CD4-positive, alpha-beta T cell (primary cell): ENCODE measurements around the gene TEAD3. TPM values are rescaled to one million over a fixed set of nuclear protein-coding genes. Genes with fewer than 3 reads are reported as not detected.
A peak's percentile ranks its signal among the peaks of the same experiment; 100 is the strongest.
"Not testable (repeated sequence)": the region's sequence is repeated elsewhere in the genome, so short reads cannot be mapped to it uniquely, and the experiment has no call there.

Source experiments
- ATAC-seq: fragments of 200-7000 bp; cut with Tn5 transposase; one replicate; pipeline ENCODE4 v1.10.0; 2022; ENCODE audit warnings: mild to moderate bottlenecking; ENCODE audit not compliant: poor library complexity
- CTCF ChIA-PET: fragments of 350-600 bp; sonication (Branson Sonifier 250); formaldehyde crosslinking; loops from one replicate; lab custom pipeline; 2021; ENCODE audit warnings: antibody characterized with exemption, inconsistent platforms; lab: Charles Lee
- POLR2A ChIA-PET: fragments of 350-600 bp; sonication (Branson Sonifier 250); formaldehyde crosslinking; loops from one replicate; lab custom pipeline; 2021; ENCODE audit warnings: antibody characterized with exemption, inconsistent platforms; lab: Charles Lee
- DNase-seq, 14 experiments: peaks; one replicate each; pipeline ENCODE4 v3.0.0-alpha.2; 2013 to 2020; ENCODE audit warnings: mixed read lengths in 2 of 14
- H3K27ac ChIP-seq, 2 donors: one replicate each; pipeline versions ENCODE4 v1.5.1 to v1.7.0; 2013; ENCODE audit warnings: low read length in 2 of 2, low read depth in 1 of 2, mild to moderate bottlenecking in 1 of 2
- H3K27me3 ChIP-seq, 2 experiments: 1 replicate in 1 of 2; 2 replicates in 1 of 2; pipeline versions ENCODE4 v1.6.1 to v1.7.0; 2013; ENCODE audit warnings: low read length in 2 of 2, control low read depth in 1 of 2, mild to moderate bottlenecking in 1 of 2, moderate library complexity in 1 of 2; ENCODE audit not compliant: insufficient read depth in 2 of 2, control insufficient read depth in 1 of 2
- H3K36me3 ChIP-seq: one replicate; pipeline ENCODE4 v1.6.1; 2013; ENCODE audit warnings: low read length, control low read depth; ENCODE audit not compliant: insufficient read depth
- H3K4me1 ChIP-seq: one replicate; pipeline ENCODE4 v1.6.1; 2013; ENCODE audit warnings: low read length, control low read depth; ENCODE audit not compliant: insufficient read depth
- H3K4me3 ChIP-seq: one replicate; pipeline ENCODE4 v1.5.1; 2013; ENCODE audit warnings: mild to moderate bottlenecking, low read length, moderate library complexity
- H3K9me3 ChIP-seq, 2 experiments: 1 replicate in 1 of 2; 2 replicates in 1 of 2; pipeline versions ENCODE4 v1.6.1 to v1.7.0; 2013; ENCODE audit warnings: low read length in 2 of 2, mild to moderate bottlenecking in 2 of 2, control low read depth in 1 of 2, moderate library complexity in 1 of 2; ENCODE audit not compliant: control insufficient read depth in 1 of 2, insufficient read depth in 1 of 2
- H3K27ac Mint-ChIP-seq: one replicate; pipeline ENCODE4 v1.8.0; 2020; ENCODE audit warnings: mixed read lengths
- H3K27me3 Mint-ChIP-seq: one replicate; pipeline ENCODE4 v1.8.0; 2021; ENCODE audit warnings: mixed read lengths
- H3K36me3 Mint-ChIP-seq: one replicate; pipeline ENCODE4 v1.8.0; 2021; ENCODE audit warnings: low read depth, mixed read lengths
- H3K4me1 Mint-ChIP-seq: one replicate; pipeline ENCODE4 v1.8.0; 2021; ENCODE audit warnings: low read depth, mixed read lengths
- H3K4me3 Mint-ChIP-seq: one replicate; pipeline ENCODE4 v1.8.0; 2020; ENCODE audit warnings: mild to moderate bottlenecking, mixed read lengths
- H3K9me3 Mint-ChIP-seq: one replicate; pipeline ENCODE4 v1.8.0; 2020; ENCODE audit warnings: mixed read lengths
- intact Hi-C, 2 experiments: fragments of 100-400 bp; cut with DNase I in 1 of 2; cut with micrococcal nuclease in 1 of 2; formaldehyde crosslinking; loops; one replicate each; pipeline versions ENCODE4 v1.15.1 to v1.9.0; 2023 to 2025; cut with DNase I, micrococcal nuclease
- total RNA-seq, 174 experiments: library from RNA in 2 of 174; stranded (reverse) in 2 of 174; gene quantifications; one replicate each; pipeline ENCODE4 v1.2.3 and lab custom pipeline; 2021 to 2026
- TF ChIP-seq, protein P1 (sequence below): fragments of 200-600 bp; IDR thresholded peaks from one replicate; pipeline ENCODE4 v1.8.0; 2022; ENCODE audit warnings: antibody characterized with exemption, mild to moderate bottlenecking

TEAD3 gene
- total RNA-seq, 2 experiments from 2014 or later, result 0.11 TPM; not detected in 1

DNA sequence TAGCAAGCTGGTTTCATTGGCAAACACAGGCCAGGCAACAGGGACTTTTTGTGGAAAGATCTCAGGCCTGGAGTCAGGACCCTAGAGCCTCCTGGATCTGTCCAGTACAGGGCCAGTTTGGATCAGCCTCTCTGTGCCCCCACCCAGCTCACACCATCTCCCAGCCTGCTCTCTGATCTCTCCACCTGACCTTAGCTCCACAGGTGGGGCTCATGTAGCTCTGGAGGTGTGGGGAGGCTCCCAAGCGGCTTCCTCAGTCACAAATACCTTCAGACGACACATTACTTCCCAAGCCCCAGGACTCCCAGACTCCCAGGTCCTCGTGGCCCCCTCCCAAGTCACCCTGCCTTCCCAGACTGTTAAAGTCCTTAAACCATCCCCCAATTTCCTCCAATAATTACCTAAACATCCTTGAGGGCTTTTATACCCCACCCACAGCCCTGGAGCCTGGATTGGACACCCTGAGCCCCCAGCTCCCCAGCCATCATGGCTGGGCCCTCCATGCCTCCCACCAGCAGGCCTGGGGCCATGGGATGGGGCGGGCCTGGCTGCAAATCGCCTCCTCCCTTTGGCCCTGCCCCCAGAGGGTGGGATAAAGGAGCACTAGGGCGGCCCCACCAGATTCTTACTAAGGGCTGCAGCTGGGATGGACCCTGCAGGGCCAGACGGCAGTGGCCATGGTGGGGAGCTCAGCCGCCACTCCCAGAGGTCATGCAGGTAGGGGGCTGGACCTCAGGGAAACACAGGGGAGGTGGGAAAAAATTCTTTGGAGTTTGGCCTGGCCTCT lies 60.6 kb downstream of the TEAD3 start:
- no peaks in the 10 kb centered on the region for H3K9me3 Mint-ChIP-seq
- no peak for DNase-seq
- no peaks in the 10 kb centered on the region for H3K27me3 Mint-ChIP-seq
- POLR2A ChIA-PET, result no interaction called here
- Histone ChIP-seq H3K9me3 (no peaks in the 10 kb centered on the region), H3K4me1 (no peaks in the 10 kb centered on the region), H3K27ac (no peak overlapping the region), H3K27me3 (no peaks in the 10 kb centered on the region), H3K4me3 (no peak overlapping the region), H3K36me3 (no peaks in the 10 kb centered on the region)
- intact Hi-C loops, result no loop called here
- no peak overlapping the region for H3K27ac Mint-ChIP-seq
- H3K36me3 Mint-ChIP-seq, result no peaks in the 10 kb centered on the region
- H3K4me1 Mint-ChIP-seq, result no peaks in the 10 kb centered on the region
- TF ChIP-seq, protein P1, sequence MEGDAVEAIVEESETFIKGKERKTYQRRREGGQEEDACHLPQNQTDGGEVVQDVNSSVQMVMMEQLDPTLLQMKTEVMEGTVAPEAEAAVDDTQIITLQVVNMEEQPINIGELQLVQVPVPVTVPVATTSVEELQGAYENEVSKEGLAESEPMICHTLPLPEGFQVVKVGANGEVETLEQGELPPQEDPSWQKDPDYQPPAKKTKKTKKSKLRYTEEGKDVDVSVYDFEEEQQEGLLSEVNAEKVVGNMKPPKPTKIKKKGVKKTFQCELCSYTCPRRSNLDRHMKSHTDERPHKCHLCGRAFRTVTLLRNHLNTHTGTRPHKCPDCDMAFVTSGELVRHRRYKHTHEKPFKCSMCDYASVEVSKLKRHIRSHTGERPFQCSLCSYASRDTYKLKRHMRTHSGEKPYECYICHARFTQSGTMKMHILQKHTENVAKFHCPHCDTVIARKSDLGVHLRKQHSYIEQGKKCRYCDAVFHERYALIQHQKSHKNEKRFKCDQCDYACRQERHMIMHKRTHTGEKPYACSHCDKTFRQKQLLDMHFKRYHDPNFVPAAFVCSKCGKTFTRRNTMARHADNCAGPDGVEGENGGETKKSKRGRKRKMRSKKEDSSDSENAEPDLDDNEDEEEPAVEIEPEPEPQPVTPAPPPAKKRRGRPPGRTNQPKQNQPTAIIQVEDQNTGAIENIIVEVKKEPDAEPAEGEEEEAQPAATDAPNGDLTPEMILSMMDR, result no peak
- CTCF ChIA-PET, result interaction anchor here (0.9 kb wide), 1 partner anchor 128 kb away, joined by 3 read pairs; no protein-coding TSS in a partner anchor
- no peak overlapping the region for H3K4me3 Mint-ChIP-seq
- no peak for ATAC-seq

DNA sequence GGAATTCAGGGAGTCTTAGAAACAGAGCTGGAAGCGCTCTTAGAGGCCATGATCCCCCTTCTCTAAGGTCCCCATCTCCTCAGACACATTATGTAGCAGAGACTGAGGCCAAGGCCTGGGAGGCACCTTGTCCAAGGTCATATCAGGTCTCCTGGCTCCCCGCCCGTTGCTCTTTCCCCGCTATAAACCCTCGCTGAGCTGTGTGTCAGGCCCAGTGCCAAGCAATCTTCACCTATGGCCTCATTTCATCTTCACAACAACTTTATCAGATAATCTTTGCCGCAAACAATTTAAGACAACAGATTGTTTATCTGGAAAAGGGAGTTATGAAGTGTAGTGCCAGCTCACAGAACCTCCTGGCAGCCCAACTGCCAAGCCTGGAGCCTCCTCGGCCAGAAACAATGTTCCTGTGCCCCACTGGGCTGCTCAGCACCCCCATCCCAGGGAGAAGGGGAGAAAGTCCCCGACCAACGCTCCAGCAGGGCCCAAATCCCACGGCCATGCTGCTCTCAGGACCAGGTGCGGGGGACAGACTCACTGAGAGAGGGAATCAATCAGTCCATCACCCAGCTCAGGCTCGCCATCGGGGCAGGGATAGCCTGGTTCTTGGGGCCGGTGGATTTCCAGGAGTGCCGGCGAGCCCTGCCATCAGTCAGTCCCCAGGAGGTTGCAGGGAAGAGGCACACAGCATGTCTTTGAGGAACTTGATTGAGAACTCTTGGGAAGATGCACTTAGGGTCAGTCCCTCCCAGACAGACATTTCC lies 61.6 kb downstream of the TEAD3 start:
- DNase-seq (no peak), ATAC-seq (no peak)
- no peak overlapping the region for H3K4me3 ChIP-seq
- H3K27ac Mint-ChIP-seq, result peak overlapping the region; percentile 33
- intact Hi-C loops, result no loop called here
- no peak overlapping the region for H3K27ac ChIP-seq
- H3K9me3 ChIP-seq, result peaks cover 0 to 1% of the 10 kb centered on the region in 2 experiments
- no peak overlapping the region for H3K4me3 Mint-ChIP-seq
- ChIA-PET CTCF (no interaction called here), POLR2A (interaction anchor here (0.6 kb wide), 1 partner anchor 19 kb away, joined by 3 read pairs; no protein-coding TSS in a partner anchor)
- no peaks in the 10 kb centered on the region for H3K27me3 ChIP-seq
- H3K4me1 ChIP-seq, result no peaks in the 10 kb centered on the region
- TF ChIP-seq, protein P1, result no peak
- H3K4me1 Mint-ChIP-seq, result no peaks in the 10 kb centered on the region
- H3K9me3 Mint-ChIP-seq, result no peaks in the 10 kb centered on the region
- H3K36me3 ChIP-seq, result no peaks in the 10 kb centered on the region
- no peaks in the 10 kb centered on the region for H3K27me3 Mint-ChIP-seq
- no peaks in the 10 kb centered on the region for H3K36me3 Mint-ChIP-seq

DNA sequence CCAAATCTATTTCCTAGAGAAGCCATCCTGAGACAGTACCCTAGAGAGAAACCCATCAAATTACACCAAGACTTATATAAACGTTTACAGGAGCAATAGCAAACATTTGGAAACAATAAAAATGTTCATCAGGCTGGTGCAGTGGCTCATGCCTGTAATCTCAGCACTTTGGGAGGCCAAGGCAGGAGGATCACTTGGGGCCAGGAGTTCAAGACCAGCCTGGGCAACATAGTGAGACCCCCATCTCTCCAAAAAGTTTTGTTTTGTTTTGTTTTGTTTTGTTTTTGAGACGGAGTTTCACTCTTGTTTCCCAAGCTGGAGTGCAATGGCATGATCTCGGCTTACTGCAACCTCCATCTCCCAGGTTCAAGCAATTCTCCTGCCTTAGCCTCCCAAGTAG lies 64.2 kb downstream of the TEAD3 start:
- intact Hi-C loops, H3K27me3 Mint-ChIP-seq, H3K27me3 ChIP-seq, H3K27ac Mint-ChIP-seq, H3K4me1 Mint-ChIP-seq, ATAC-seq, H3K36me3 ChIP-seq, H3K4me1 ChIP-seq, H3K4me3 ChIP-seq, DNase-seq, H3K9me3 Mint-ChIP-seq, H3K27ac ChIP-seq, POLR2A ChIA-PET, H3K4me3 Mint-ChIP-seq: not testable (repeated sequence)
- CTCF ChIA-PET, result interaction anchor here (1.1 kb wide), 1 partner anchor 17 kb away, joined by 3 read pairs; no protein-coding TSS in a partner anchor
- H3K36me3 Mint-ChIP-seq, result peaks cover 19% of the 10 kb centered on the region
- H3K9me3 ChIP-seq, result peaks cover 16 to 21% of the 10 kb centered on the region in 2 experiments
